ENCODE results near the gene ARMC2. TPM values are rescaled to one million over a fixed set of nuclear protein-coding genes. Genes with fewer than 3 reads are reported as not detected.
"Not testable (repeated sequence)": the region's sequence is repeated elsewhere in the genome, so short reads cannot be mapped to it uniquely, and the experiment has no call there.

The ARMC2 gene
- polyA plus RNA-seq, 1 of the 3 experiments (the other 2 are of a cell fraction): 2.4 TPM

DNA sequence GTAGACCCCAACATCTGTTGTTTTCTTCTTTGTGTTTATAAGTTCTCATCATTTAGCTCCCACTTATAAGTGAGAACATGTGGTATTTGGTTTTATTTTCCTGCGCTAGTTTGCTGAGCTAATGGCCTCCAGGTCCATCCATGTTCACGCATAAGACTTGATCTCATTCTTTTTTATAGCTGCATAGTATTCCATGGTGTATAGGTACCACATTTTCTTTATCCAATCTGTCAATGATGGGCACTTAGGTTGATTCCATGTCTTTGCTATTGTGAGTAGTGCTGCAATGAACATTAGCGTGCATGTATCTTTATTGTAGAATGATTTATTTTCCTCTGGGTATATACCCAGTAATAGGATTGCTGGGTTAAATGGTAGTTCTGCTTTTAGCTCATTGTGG, 82.9 kb downstream of the ARMC2 start:
- H3F3A ChIP-seq (replicated peaks; ENCODE audit: insufficient read depth); H4K20me1 ChIP-seq (ENCODE audit: insufficient read depth); H3K4me3 ChIP-seq (ENCODE audit: low read depth in 2 of 2, low read length in 1 of 2); H3K27me3 ChIP-seq (ENCODE audit: insufficient read depth); H3K9me3 ChIP-seq; CTCF ChIA-PET; H3K9ac ChIP-seq; POLR2A ChIA-PET; H2AFZ ChIP-seq (ENCODE audit: low read depth); H3K4me2 ChIP-seq; H3K27ac ChIP-seq (ENCODE audit: low read depth in 2 of 2, low read length in 1 of 2); H3K79me2 ChIP-seq (ENCODE audit: insufficient read depth); H3K9me2 ChIP-seq; H3K36me3 ChIP-seq (replicated peaks in 1 of 2; ENCODE audit: control insufficient read depth in 1 of 2, insufficient read depth in 2 of 2, low read length in 1 of 2); DNase-seq; H3K4me1 ChIP-seq (ENCODE audit: control insufficient read depth in 1 of 2, insufficient read depth in 2 of 2, low read depth in 1 of 2, low read length in 1 of 2): not testable (repeated sequence)
- WGBS (ENCODE audit: low lambda C conversion rate): 95% methylated on average over 3 of the region's 3 CpGs

DNA sequence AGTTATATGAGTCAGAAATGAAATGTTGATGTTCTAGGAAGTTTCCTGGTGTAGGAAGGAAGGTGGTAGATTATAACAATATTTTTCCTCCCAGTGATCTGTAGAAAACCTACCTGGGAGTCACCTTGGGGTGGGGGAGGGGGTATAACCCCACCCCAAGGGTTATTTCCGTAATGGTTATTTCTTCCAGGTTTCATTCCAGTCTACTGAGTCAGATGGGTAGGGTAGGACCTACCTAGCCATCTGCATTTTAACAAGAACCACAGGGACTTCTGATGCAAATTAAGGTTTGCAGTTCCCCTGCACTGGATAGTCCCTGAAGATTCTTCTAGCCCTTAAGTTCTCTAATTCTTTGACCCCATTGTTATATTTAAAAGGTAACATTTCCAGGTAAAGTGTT, 88.9 kb downstream of the ARMC2 start:
- H3K9me2 ChIP-seq: no peaks in the 10 kb centered on the region
- no peak for DNase-seq
- H4K20me1 ChIP-seq (ENCODE audit: insufficient read depth): no peaks in the 10 kb centered on the region
- H3K4me1 ChIP-seq (ENCODE audit: control insufficient read depth in 1 of 2, insufficient read depth in 2 of 2, low read depth in 1 of 2, low read length in 1 of 2): no peaks in the 10 kb centered on the region; a peak in 1 of 4 replicates
- no peak for TF ChIP-seq MAX (IDR thresholded peaks at IDR 0.05; ENCODE audit: low read depth)
- TF ChIP-seq SMC3 (IDR thresholded peaks at IDR 0.05; ENCODE audit: low read depth, low read length): no peak
- no peaks in the 10 kb centered on the region for H3K27me3 ChIP-seq (ENCODE audit: insufficient read depth)
- no peak overlapping the region for H3K4me3 ChIP-seq (ENCODE audit: low read depth in 2 of 2, low read length in 1 of 2)
- WGBS (ENCODE audit: low lambda C conversion rate): 78% methylated on average over 1 of the region's 1 CpG
- H3F3A ChIP-seq (replicated peaks; ENCODE audit: insufficient read depth): no peaks in the 10 kb centered on the region
- H3K9ac ChIP-seq: no peak overlapping the region
- POLR2A ChIA-PET: no interaction called here
- no peaks in the 10 kb centered on the region for H3K79me2 ChIP-seq (ENCODE audit: insufficient read depth)
- no peak overlapping the region for H2AFZ ChIP-seq (ENCODE audit: low read depth)
- H3K4me2 ChIP-seq: no peak overlapping the region
- H3K9me3 ChIP-seq: no peaks in the 10 kb centered on the region
- CTCF ChIA-PET: no interaction called here
- no peaks in the 10 kb centered on the region for H3K36me3 ChIP-seq (replicated peaks in 1 of 2; ENCODE audit: control insufficient read depth in 1 of 2, insufficient read depth in 2 of 2, low read length in 1 of 2)
- H3K27ac ChIP-seq (ENCODE audit: low read depth in 2 of 2, low read length in 1 of 2): no peak overlapping the region

GRCh38 chr6:108940741-108941140, 92.5 kb downstream of the ARMC2 start:
- no peaks in the 10 kb centered on the region for H3K79me2 ChIP-seq (ENCODE audit: insufficient read depth)
- no peak overlapping the region for H3K27ac ChIP-seq (ENCODE audit: low read depth in 2 of 2, low read length in 1 of 2)
- no peaks in the 10 kb centered on the region for H3K9me2 ChIP-seq
- WGBS (ENCODE audit: low lambda C conversion rate): 80% methylated on average over 5 of the region's 5 CpGs
- no peak for DNase-seq
- no peaks in the 10 kb centered on the region for H3F3A ChIP-seq (replicated peaks; ENCODE audit: insufficient read depth)
- H3K4me1 ChIP-seq (ENCODE audit: control insufficient read depth in 1 of 2, insufficient read depth in 2 of 2, low read depth in 1 of 2, low read length in 1 of 2): peaks cover 0 to 22% of the 10 kb centered on the region in 2 experiments; a peak in 2 of 4 replicates
- no peak overlapping the region for H3K4me2 ChIP-seq
- H3K4me3 ChIP-seq (ENCODE audit: low read depth in 2 of 2, low read length in 1 of 2): no peak overlapping the region
- H3K27me3 ChIP-seq (ENCODE audit: insufficient read depth): no peaks in the 10 kb centered on the region
- TF ChIP-seq FOXJ3 (CRISPR knock-in tag; IDR thresholded peaks at IDR 0.05): no peak
- no peak overlapping the region for H3K9ac ChIP-seq
- H3K9me3 ChIP-seq: no peaks in the 10 kb centered on the region
- H2AFZ ChIP-seq (ENCODE audit: low read depth): no peak overlapping the region
- H4K20me1 ChIP-seq (ENCODE audit: insufficient read depth): no peaks in the 10 kb centered on the region
- H3K36me3 ChIP-seq (replicated peaks in 1 of 2; ENCODE audit: control insufficient read depth in 1 of 2, insufficient read depth in 2 of 2, low read length in 1 of 2): no peaks in the 10 kb centered on the region
- ChIA-PET CTCF (interaction anchor here (0.9 to 1.6 kb wide), 2 partner anchors 105 to 133 kb away, joined by 3 read pairs; no protein-coding TSS in a partner anchor), POLR2A (no interaction called here)

- no peaks in the 10 kb centered on the region for H3K9me3 ChIP-seq
- WGBS (ENCODE audit: low lambda C conversion rate): 95% methylated on average over 1 of the region's 1 CpG
- H3K27ac ChIP-seq (ENCODE audit: low read depth in 2 of 2, low read length in 1 of 2): no peak overlapping the region
- no peaks in the 10 kb centered on the region for H3K9me2 ChIP-seq
- H3K27me3 ChIP-seq (ENCODE audit: insufficient read depth): no peaks in the 10 kb centered on the region
- ChIA-PET CTCF (interaction anchor here (0.9 to 1.6 kb wide), 2 partner anchors 105 to 132 kb away, joined by 3 read pairs; no protein-coding TSS in a partner anchor), POLR2A (no interaction called here)
- H2AFZ ChIP-seq (ENCODE audit: low read depth): no peak overlapping the region
- no peaks in the 10 kb centered on the region for H3K79me2 ChIP-seq (ENCODE audit: insufficient read depth)
- H3K36me3 ChIP-seq (replicated peaks in 1 of 2; ENCODE audit: control insufficient read depth in 1 of 2, insufficient read depth in 2 of 2, low read length in 1 of 2): no peaks in the 10 kb centered on the region
- no peaks in the 10 kb centered on the region for H3F3A ChIP-seq (replicated peaks; ENCODE audit: insufficient read depth)
- no peak overlapping the region for H3K4me2 ChIP-seq
- H3K9ac ChIP-seq: no peak overlapping the region
- peaks cover 0 to 27% of the 10 kb centered on the region in 2 experiments; a peak in 2 of 4 replicates for H3K4me1 ChIP-seq (ENCODE audit: control insufficient read depth in 1 of 2, insufficient read depth in 2 of 2, low read depth in 1 of 2, low read length in 1 of 2)
- H3K4me3 ChIP-seq (ENCODE audit: low read depth in 2 of 2, low read length in 1 of 2): no peak overlapping the region
- H4K20me1 ChIP-seq (ENCODE audit: insufficient read depth): no peaks in the 10 kb centered on the region
- DNase-seq: no peak
- no peak for TF ChIP-seq PBX3 (IDR thresholded peaks at IDR 0.05)
- no peak for TF ChIP-seq SIN3A (IDR thresholded peaks at IDR 0.05; ENCODE audit: borderline replicate concordance, low read depth, low read length)
- no peak for TF ChIP-seq SMC3 (IDR thresholded peaks at IDR 0.05; ENCODE audit: low read depth, low read length)
- TF ChIP-seq FOXM1 (IDR thresholded peaks at IDR 0.05; ENCODE audit: low read depth): no peak
- TF ChIP-seq RAD21 (IDR thresholded peaks at IDR 0.05; ENCODE audit: low read length): no peak
- TF ChIP-seq FOXJ3 (CRISPR knock-in tag; IDR thresholded peaks at IDR 0.05): no peak
- no peak for TF ChIP-seq CTCF (IDR thresholded peaks at IDR 0.05)
- TF ChIP-seq, protein P1, sequence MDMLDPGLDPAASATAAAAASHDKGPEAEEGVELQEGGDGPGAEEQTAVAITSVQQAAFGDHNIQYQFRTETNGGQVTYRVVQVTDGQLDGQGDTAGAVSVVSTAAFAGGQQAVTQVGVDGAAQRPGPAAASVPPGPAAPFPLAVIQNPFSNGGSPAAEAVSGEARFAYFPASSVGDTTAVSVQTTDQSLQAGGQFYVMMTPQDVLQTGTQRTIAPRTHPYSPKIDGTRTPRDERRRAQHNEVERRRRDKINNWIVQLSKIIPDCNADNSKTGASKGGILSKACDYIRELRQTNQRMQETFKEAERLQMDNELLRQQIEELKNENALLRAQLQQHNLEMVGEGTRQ (IDR thresholded peaks at IDR 0.05; ENCODE audit: borderline replicate concordance, low read depth, low read length): no peak
- TF ChIP-seq TAF1 (IDR thresholded peaks at IDR 0.05; ENCODE audit: borderline replicate concordance, low read depth, low read length): no peak
- TF ChIP-seq, protein P2, sequence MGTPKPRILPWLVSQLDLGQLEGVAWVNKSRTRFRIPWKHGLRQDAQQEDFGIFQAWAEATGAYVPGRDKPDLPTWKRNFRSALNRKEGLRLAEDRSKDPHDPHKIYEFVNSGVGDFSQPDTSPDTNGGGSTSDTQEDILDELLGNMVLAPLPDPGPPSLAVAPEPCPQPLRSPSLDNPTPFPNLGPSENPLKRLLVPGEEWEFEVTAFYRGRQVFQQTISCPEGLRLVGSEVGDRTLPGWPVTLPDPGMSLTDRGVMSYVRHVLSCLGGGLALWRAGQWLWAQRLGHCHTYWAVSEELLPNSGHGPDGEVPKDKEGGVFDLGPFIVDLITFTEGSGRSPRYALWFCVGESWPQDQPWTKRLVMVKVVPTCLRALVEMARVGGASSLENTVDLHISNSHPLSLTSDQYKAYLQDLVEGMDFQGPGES (IDR thresholded peaks at IDR 0.05; ENCODE audit: low read depth, low read length): no peak
Measured at GRCh38 chr6:108941281-108941680, 93.1 kb downstream of the ARMC2 start.
